Measurements from ENCODE around the gene ARHGEF39. TPM values are rescaled to one million over a fixed set of nuclear protein-coding genes. Genes with fewer than 3 reads are reported as not detected.

ARHGEF39 gene
- total and polyA plus RNA-seq, 10 of the 15 experiments (the other 5 are each of a cell fraction or from before 2014, with no cell fraction given), result 2.0 to 28.9 (median 13.2) TPM

GRCh38 chr9:35609820-35610163 lies 55.2 kb downstream of the ARHGEF39 start:
- intact Hi-C loops (cut with micrococcal nuclease; ENCODE audit: unreplicated experiment), result loop anchor here (10.0 kb wide), 2 partner anchors 205 to 495 kb away; partner anchors contain the start of genes ATOSB, HINT2 and SPAG8
- ChIA-PET SMC1A (ENCODE audit: uncharacterized antibody, unreplicated experiment) (interaction anchor here (3.3 kb wide), 1 partner anchor 48 kb away, joined by 16 read pairs; the partner anchor contains the start of genes CCDC107 and RMRP), RAD21 (ENCODE audit: unreplicated experiment) (no interaction called here), CTCF (interaction anchor here (2.5 to 3.8 kb wide), 2 partner anchors 10 to 38 kb away, joined by 22 to 55 read pairs; partner anchors contain the start of gene SIT1), POLR2A (no interaction called here)
- no peak overlapping the region for H3K4me3 ChIP-seq
- TF ChIP-seq PBX3 (IDR thresholded peaks at IDR 0.05; ENCODE audit: insufficient replicate concordance, low read depth, low read length) (no peak), PML (IDR thresholded peaks at IDR 0.05; ENCODE audit: low read length) (no peak), CREM (IDR thresholded peaks at IDR 0.05; ENCODE audit: low read depth) (no peak), FOXK2 (IDR thresholded peaks at IDR 0.05) (no peak), GATAD2B (conservative IDR thresholded peaks at IDR 0.05; ENCODE audit: low read depth) (no peak)
- no peaks in the 10 kb centered on the region; the same call in 1 of the 2 replicates for H3K79me2 ChIP-seq (ENCODE audit: control insufficient read depth, insufficient read depth, low read length)
- H4K20me1 ChIP-seq (ENCODE audit: control insufficient read depth, insufficient read depth), result no peaks in the 10 kb centered on the region
- in situ Hi-C loops (cut with MboI), result loop anchor here (5.0 kb wide), 1 partner anchor 118 kb away; no protein-coding TSS in a partner anchor
- ATAC-seq, result no peak
- BruUV-seq (replicated peaks), result no TSS peak
- H3K9ac ChIP-seq (ENCODE audit: control insufficient read depth, insufficient read depth, low read length), result no peak overlapping the region
- no peak overlapping the region for H3K4me2 ChIP-seq (ENCODE audit: control insufficient read depth, insufficient read depth)
- H3K36me3 ChIP-seq (ENCODE audit: control insufficient read depth in 2 of 2, insufficient read depth in 2 of 2, low read length in 1 of 2), result no peaks in the 10 kb centered on the region; a peak in 1 of 4 replicates
- no peaks in the 10 kb centered on the region for H3K4me1 ChIP-seq (ENCODE audit: control insufficient read depth, insufficient read depth, low read length)
- no peak overlapping the region for H3K27ac ChIP-seq (ENCODE audit: control insufficient read depth, insufficient read depth)
- no peaks in the 10 kb centered on the region for H3K27me3 ChIP-seq (replicated peaks in 1 of 2; ENCODE audit: control insufficient read depth in 2 of 2, insufficient read depth in 2 of 2, low read length in 1 of 2)
- no peak overlapping the region for H2AFZ ChIP-seq (ENCODE audit: control insufficient read depth, low read depth, low read length)
- 92% methylated on average over 13 of the region's 13 CpGs for WGBS (ENCODE audit: insufficient coverage, insufficient replicate concordance, low lambda C conversion rate, missing lambda C conversion rate)
- H3K9me3 ChIP-seq (replicated peaks; ENCODE audit: control insufficient read depth, insufficient read depth, low read length), result no peaks in the 10 kb centered on the region
- no peak for DNase-seq (ENCODE audit: low read depth, low spot score)
- no peak for FAIRE-seq

Small RNA genes lying within 50 kb of the gene (microRNA-seq; reads per million reads assigned to microRNA genes)
- not detected for gene MIR6852

Small RNA genes lying within 50 kb of the gene (small RNA-seq; reads per million reads assigned to genes)
- gene RMRP (not detected), gene RN7SL22P (not detected)

Other genes with a start within 250 kb of the ARHGEF39 start
Only the 7 nearest of the 21 such genes appear.
- gene TESK1, start 59.9 kb downstream of the ARHGEF39 start, total RNA-seq (2014; rRNA removed), result 7.9 and 8.2 TPM in 2 replicates
- gene TESK1, start 59.9 kb downstream of the ARHGEF39 start, total RNA-seq (2014; rRNA removed; fragmentation: Illumina TruSeq; extraction: Trizol), result 4.6 and 4.9 TPM in 2 replicates
- 19.1 and 19.5 TPM in 2 replicates for gene TESK1, start 59.9 kb downstream of the ARHGEF39 start, total RNA-seq (2021)
- gene TESK1, start 59.9 kb downstream of the ARHGEF39 start, polyA plus RNA-seq (2011; rRNA removed), result 7.2 and 9.9 TPM in 2 replicates
- 6.1 and 9.1 TPM in 2 replicates for gene TESK1, start 59.9 kb downstream of the ARHGEF39 start, polyA plus RNA-seq (2014; fragmentation: Illumina TruSeq; extraction: Trizol)
- gene TESK1, start 59.9 kb downstream of the ARHGEF39 start, polyA plus RNA-seq (2014; fragmentation: Nextera tagmentation; extraction: Ambion mirVana), result under 1 TPM in 1 of 2 experiments, not detected in 1; 0.16 TPM
- gene TESK1, start 59.9 kb downstream of the ARHGEF39 start, polyA plus RNA-seq (2014; rRNA removed), result 13.0 and 14.3 TPM in 2 replicates
- gene TESK1, start 59.9 kb downstream of the ARHGEF39 start, polyA plus RNA-seq (2016; fragmentation: Nextera tagmentation; extraction: Ambion mirVana), result 1 to 10 TPM in 1 of 2 experiments, under 1 TPM in 1; 0.88 to 2.9 TPM
- 12.2 and 14.2 TPM in 2 replicates for gene CD72, start 46.8 kb downstream of the ARHGEF39 start, total RNA-seq (2014; rRNA removed)
- gene CD72, start 46.8 kb downstream of the ARHGEF39 start, total RNA-seq (2014; rRNA removed; fragmentation: Illumina TruSeq; extraction: Trizol), result 5.8 and 7.0 TPM in 2 replicates
- 8.9 and 9.0 TPM in 2 replicates for gene CD72, start 46.8 kb downstream of the ARHGEF39 start, total RNA-seq (2021)
- 3.0 and 3.1 TPM in 2 replicates for gene CD72, start 46.8 kb downstream of the ARHGEF39 start, polyA plus RNA-seq (2011; rRNA removed)
- gene CD72, start 46.8 kb downstream of the ARHGEF39 start, polyA plus RNA-seq (2014; fragmentation: Illumina TruSeq; extraction: Trizol), result 6.6 and 8.4 TPM in 2 replicates
- gene CD72, start 46.8 kb downstream of the ARHGEF39 start, polyA plus RNA-seq (2014; fragmentation: Nextera tagmentation; extraction: Ambion mirVana), result 1 to 10 TPM; 2.1 to 2.3 TPM
- 8.9 and 12.0 TPM in 2 replicates for gene CD72, start 46.8 kb downstream of the ARHGEF39 start, polyA plus RNA-seq (2014; rRNA removed)
- 1 to 10 TPM; 2.8 to 2.9 TPM for gene CD72, start 46.8 kb downstream of the ARHGEF39 start, polyA plus RNA-seq (2016; fragmentation: Nextera tagmentation; extraction: Ambion mirVana)
- gene SIT1, start 14.3 kb downstream of the ARHGEF39 start, total RNA-seq (2014; rRNA removed), result 115 and 119 TPM in 2 replicates
- 55.0 and 55.6 TPM in 2 replicates for gene SIT1, start 14.3 kb downstream of the ARHGEF39 start, total RNA-seq (2014; rRNA removed; fragmentation: Illumina TruSeq; extraction: Trizol)
- 83.3 and 84.9 TPM in 2 replicates for gene SIT1, start 14.3 kb downstream of the ARHGEF39 start, total RNA-seq (2021)
- gene SIT1, start 14.3 kb downstream of the ARHGEF39 start, polyA plus RNA-seq (2011; rRNA removed), result 20.1 and 29.1 TPM in 2 replicates
- 26.3 and 44.9 TPM in 2 replicates for gene SIT1, start 14.3 kb downstream of the ARHGEF39 start, polyA plus RNA-seq (2014; fragmentation: Illumina TruSeq; extraction: Trizol)
- gene SIT1, start 14.3 kb downstream of the ARHGEF39 start, polyA plus RNA-seq (2014; fragmentation: Nextera tagmentation; extraction: Ambion mirVana), result 10 to 100 TPM in 1 of 2 experiments, under 1 TPM in 1; 0.97 to 12.1 TPM
- 137 and 147 TPM in 2 replicates for gene SIT1, start 14.3 kb downstream of the ARHGEF39 start, polyA plus RNA-seq (2014; rRNA removed)
- gene SIT1, start 14.3 kb downstream of the ARHGEF39 start, polyA plus RNA-seq (2016; fragmentation: Nextera tagmentation; extraction: Ambion mirVana), result 10 to 100 TPM; 63.8 to 77.8 TPM
- gene RMRP, start 7.2 kb downstream of the ARHGEF39 start, total RNA-seq (2014; rRNA removed), result 34,892 and 42,450 TPM in 2 replicates
- 6,746 and 12,076 TPM in 2 replicates for gene RMRP, start 7.2 kb downstream of the ARHGEF39 start, total RNA-seq (2014; rRNA removed; fragmentation: Illumina TruSeq; extraction: Trizol)
- 18,533 and 18,901 TPM in 2 replicates for gene RMRP, start 7.2 kb downstream of the ARHGEF39 start, total RNA-seq (2021)
- gene RMRP, start 7.2 kb downstream of the ARHGEF39 start, polyA plus RNA-seq (2011; rRNA removed), result 3.8 and 12.0 TPM in 2 replicates
- not detected in 2 replicates for gene RMRP, start 7.2 kb downstream of the ARHGEF39 start, polyA plus RNA-seq (2014; fragmentation: Illumina TruSeq; extraction: Trizol)
- gene RMRP, start 7.2 kb downstream of the ARHGEF39 start, polyA plus RNA-seq (2014; fragmentation: Nextera tagmentation; extraction: Ambion mirVana), result not detected
- 760 and 1,065 TPM in 2 replicates for gene RMRP, start 7.2 kb downstream of the ARHGEF39 start, polyA plus RNA-seq (2014; rRNA removed)
- 10 to 100 TPM in 1 of 2 experiments, not detected in 1; 13.3 TPM for gene RMRP, start 7.2 kb downstream of the ARHGEF39 start, polyA plus RNA-seq (2016; fragmentation: Nextera tagmentation; extraction: Ambion mirVana)
- gene CCDC107, start 6.9 kb downstream of the ARHGEF39 start, total RNA-seq (2014; rRNA removed), result 9.4 and 13.2 TPM in 2 replicates
- gene CCDC107, start 6.9 kb downstream of the ARHGEF39 start, total RNA-seq (2014; rRNA removed; fragmentation: Illumina TruSeq; extraction: Trizol), result 6.2 and 6.3 TPM in 2 replicates
- 10.6 and 11.8 TPM in 2 replicates for gene CCDC107, start 6.9 kb downstream of the ARHGEF39 start, total RNA-seq (2021)
- 8.6 and 10.5 TPM in 2 replicates for gene CCDC107, start 6.9 kb downstream of the ARHGEF39 start, polyA plus RNA-seq (2011; rRNA removed)
- gene CCDC107, start 6.9 kb downstream of the ARHGEF39 start, polyA plus RNA-seq (2014; fragmentation: Illumina TruSeq; extraction: Trizol), result 5.9 and 6.7 TPM in 2 replicates
- gene CCDC107, start 6.9 kb downstream of the ARHGEF39 start, polyA plus RNA-seq (2014; fragmentation: Nextera tagmentation; extraction: Ambion mirVana), result under 1 TPM; 0.19 to 0.90 TPM
- 14.3 and 16.0 TPM in 2 replicates for gene CCDC107, start 6.9 kb downstream of the ARHGEF39 start, polyA plus RNA-seq (2014; rRNA removed)
- 10 to 100 TPM; 15.6 to 18.3 TPM for gene CCDC107, start 6.9 kb downstream of the ARHGEF39 start, polyA plus RNA-seq (2016; fragmentation: Nextera tagmentation; extraction: Ambion mirVana)
- gene CA9, start 8.7 kb upstream of the ARHGEF39 start, total RNA-seq (2014; rRNA removed), result 2.7 and 5.8 TPM in 2 replicates
- gene CA9, start 8.7 kb upstream of the ARHGEF39 start, total RNA-seq (2014; rRNA removed; fragmentation: Illumina TruSeq; extraction: Trizol), result 0.89 and 1.3 TPM in 2 replicates
- 4.0 TPM in 2 replicates for gene CA9, start 8.7 kb upstream of the ARHGEF39 start, total RNA-seq (2021)
- 4.7 and 6.6 TPM in 2 replicates for gene CA9, start 8.7 kb upstream of the ARHGEF39 start, polyA plus RNA-seq (2011; rRNA removed)
- 0.68 and 1.2 TPM in 2 replicates for gene CA9, start 8.7 kb upstream of the ARHGEF39 start, polyA plus RNA-seq (2014; fragmentation: Illumina TruSeq; extraction: Trizol)
- 1 to 10 TPM in 1 of 2 experiments, under 1 TPM in 1; 0.79 to 1.2 TPM for gene CA9, start 8.7 kb upstream of the ARHGEF39 start, polyA plus RNA-seq (2014; fragmentation: Nextera tagmentation; extraction: Ambion mirVana)
- 1.2 and 2.6 TPM in 2 replicates for gene CA9, start 8.7 kb upstream of the ARHGEF39 start, polyA plus RNA-seq (2014; rRNA removed)
- under 1 TPM; 0.53 to 0.74 TPM for gene CA9, start 8.7 kb upstream of the ARHGEF39 start, polyA plus RNA-seq (2016; fragmentation: Nextera tagmentation; extraction: Ambion mirVana)
- 0.65 and 1.7 TPM in 2 replicates for gene TPM2, start 24.7 kb upstream of the ARHGEF39 start, total RNA-seq (2014; rRNA removed)
- gene TPM2, start 24.7 kb upstream of the ARHGEF39 start, total RNA-seq (2014; rRNA removed; fragmentation: Illumina TruSeq; extraction: Trizol), result 0.81 and 0.88 TPM in 2 replicates
- gene TPM2, start 24.7 kb upstream of the ARHGEF39 start, total RNA-seq (2021), result 2.4 and 3.9 TPM in 2 replicates
- 8.7 and 9.3 TPM in 2 replicates for gene TPM2, start 24.7 kb upstream of the ARHGEF39 start, polyA plus RNA-seq (2011; rRNA removed)
- 0.59 and 0.71 TPM in 2 replicates for gene TPM2, start 24.7 kb upstream of the ARHGEF39 start, polyA plus RNA-seq (2014; fragmentation: Illumina TruSeq; extraction: Trizol)
- gene TPM2, start 24.7 kb upstream of the ARHGEF39 start, polyA plus RNA-seq (2014; fragmentation: Nextera tagmentation; extraction: Ambion mirVana), result under 1 TPM; 0.11 to 0.13 TPM
- gene TPM2, start 24.7 kb upstream of the ARHGEF39 start, polyA plus RNA-seq (2014; rRNA removed), result 2.3 and 2.5 TPM in 2 replicates
- 1 to 10 TPM in 1 of 2 experiments, under 1 TPM in 1; 0.83 to 1.3 TPM for gene TPM2, start 24.7 kb upstream of the ARHGEF39 start, polyA plus RNA-seq (2016; fragmentation: Nextera tagmentation; extraction: Ambion mirVana)